NCI-H2196 treated with DMSO at 0.1 percent for 48 hours (cell line): Measurements from ENCODE around the gene AACS.
"Not testable (repeated sequence)": the region's sequence is repeated elsewhere in the genome, so short reads cannot be mapped to it uniquely, and the experiment has no call there.

Experiments used
- DNase-seq: peaks from one replicate; lab custom pipeline; 2025; ENCODE audit not compliant: unreplicated experiment; lab: John Stamatoyannopoulos, UW

The AACS gene

DNA sequence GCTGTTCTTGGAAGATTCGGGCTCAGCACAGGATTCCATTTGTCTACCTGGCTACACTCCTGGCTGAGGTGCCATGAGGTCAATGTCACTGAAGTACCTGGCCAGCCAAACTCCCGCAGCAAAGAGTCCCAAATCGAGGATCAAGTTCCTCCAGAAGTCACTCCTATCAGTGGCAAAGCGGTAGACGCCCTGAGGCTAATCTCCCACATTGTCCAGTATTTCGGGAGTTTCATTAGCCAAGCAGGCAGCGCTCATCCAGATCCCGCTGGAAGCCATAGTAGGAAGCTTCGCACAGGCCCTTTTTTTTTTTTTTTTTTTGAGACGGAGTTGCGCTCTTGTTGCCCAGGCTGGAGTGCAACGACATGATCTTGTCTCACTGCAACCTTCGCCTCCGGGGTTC is 8.9 kb upstream of the AACS start:
- DNase-seq = no peak

DNA sequence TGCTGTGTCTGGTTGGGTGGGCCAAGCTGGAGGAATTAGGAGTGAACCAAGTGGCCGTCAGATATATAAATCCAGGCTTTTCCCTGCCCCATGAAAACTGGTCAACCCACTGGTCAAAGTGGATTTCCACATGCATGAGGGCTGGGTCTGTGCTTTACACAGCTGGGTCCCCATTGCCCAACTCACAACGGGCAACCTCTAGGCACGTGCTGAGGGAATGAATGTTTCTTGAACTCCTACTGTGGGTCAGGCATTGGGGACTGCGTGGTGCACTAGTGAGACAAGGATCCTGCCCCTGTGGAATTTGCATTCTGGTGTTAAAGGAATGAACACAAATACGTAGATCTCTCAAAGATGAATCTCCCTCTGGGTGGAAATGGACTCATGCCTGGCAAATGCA is 7.5 kb upstream of the AACS start:
- no peak for DNase-seq

DNA sequence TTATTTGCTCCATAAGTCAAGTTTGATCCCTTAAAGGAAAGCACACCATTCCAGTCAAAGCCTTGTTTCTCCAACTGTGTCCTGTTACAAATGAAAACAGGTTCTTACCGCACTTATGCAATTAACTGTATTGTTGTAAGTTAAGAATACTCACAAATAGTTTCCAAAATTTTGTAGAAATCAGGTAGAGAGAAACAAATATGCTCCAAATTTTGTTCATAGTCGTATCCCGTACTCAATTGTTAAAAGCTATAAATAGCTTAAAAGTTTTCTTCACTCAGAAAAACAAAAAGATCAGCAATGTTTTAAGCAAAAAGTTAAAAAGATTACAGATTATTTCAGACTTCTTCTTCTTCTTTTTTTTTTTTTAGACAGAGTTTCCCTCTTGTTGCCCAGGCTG is 4.0 kb upstream of the AACS start:
- DNase-seq = no peak

DNA sequence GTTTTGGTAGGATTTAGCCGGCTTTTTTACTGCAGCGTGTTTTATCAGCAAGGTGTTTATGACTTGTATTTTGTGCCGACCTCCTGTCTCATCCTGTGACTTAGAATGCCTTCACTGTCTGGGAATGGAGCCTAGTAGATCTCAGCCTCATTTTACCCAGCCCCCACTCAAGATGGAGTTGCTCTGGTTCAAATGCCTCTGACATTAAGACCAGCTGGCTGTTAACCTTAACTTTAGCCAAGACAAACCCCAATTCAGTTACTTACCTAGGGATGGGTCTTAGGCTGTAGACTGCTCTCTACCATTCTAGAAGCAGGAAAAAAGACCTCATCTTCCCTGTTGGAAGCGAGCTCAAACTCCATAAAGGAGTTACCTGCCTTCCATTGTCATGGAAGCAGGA is 1.7 kb upstream of the AACS start:
- DNase-seq = not testable (repeated sequence)

DNA sequence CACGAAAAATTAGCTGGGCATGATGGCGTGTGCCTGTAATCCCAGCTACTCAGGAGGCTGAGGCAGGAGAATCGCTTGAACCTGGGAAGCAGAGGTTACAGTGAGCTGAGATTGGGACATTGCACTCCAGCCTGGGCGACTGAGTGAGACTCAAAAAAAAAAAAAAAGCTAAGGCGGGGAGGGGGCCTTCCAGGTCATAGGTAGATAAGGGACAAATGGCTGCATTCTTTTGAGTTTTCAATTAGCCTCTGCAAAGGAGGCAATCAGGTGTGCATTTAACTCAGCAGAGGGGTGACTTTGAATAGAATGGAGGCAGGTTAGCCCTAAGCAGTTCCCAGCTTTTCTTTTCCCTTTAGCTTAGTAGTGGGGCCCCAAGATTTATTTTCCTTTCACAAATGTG is 743 bp upstream of the AACS start:
- no peak for DNase-seq

DNA sequence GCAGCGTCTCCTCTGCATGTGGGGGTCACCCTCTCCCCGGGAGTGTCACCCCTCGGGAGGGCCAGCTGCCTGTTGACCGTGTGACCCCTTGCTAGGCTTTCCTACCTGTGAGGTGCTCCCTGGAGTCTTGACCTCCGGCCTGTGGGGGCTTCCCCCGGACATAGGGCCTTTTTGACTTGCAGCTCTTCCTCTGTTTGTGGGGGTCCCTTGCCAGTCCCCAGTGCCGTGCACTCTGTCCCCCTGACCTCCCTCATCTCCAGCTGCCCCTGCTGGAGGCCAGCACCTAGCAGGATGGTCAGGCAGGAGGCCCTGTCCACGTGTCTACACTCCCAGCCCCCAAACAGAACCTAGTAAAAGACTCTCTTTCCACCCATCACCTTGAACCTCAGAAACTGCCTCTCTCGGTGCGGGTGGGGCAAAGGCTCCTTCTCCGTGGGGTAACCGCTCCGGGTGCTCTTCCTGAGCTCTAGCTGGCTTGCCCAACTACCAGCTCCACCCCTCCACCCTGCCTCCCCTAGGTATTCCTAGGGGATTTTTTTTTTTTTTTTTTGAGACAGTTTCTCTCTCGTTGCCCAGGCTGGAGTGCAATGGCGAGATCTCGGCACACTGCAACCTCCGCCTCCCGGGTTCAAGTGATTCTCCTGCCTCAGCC is 810 bp downstream of the AACS start:
- DNase-seq = no peak

DNA sequence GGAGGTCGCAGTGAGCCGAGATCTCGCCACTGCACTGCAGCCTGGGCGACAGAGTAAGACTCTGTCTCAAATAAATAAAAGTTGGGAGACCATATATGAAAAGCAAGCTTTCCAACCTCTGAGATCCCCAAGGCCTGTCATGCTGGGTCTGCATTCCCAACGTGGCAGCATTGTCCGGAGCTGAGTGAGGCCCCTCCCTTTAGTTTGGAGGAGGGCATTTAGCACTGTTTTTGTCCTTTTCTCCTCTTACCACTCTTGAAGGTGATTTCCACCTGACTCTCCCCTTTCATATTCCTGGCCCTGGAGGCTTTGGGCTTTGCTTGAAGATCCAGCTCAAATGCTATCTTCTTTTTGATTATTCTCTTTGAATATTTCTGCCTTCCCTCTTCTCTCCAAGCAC is 3.2 kb downstream of the AACS start:
- no peak for DNase-seq

DNA sequence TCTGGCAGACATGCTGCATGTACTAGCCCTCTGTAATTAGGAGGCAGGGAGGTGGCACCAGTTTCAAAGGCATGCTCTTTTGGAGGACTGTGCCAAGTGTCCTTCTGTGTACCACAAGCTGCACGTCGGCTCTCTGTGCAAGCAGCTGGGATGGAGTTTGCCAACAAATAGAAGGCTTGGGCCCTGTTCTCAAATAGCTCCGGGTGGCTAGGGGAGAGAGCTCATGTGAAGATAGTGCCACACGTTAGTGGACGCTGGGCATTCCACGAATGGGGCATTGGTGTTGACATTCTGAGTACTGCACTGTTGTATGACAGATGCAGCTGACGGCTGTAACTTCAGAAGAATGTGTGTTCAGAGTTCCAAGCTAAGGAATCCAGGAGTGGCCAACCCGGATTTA is 4.4 kb downstream of the AACS start:
- no peak for DNase-seq

DNA sequence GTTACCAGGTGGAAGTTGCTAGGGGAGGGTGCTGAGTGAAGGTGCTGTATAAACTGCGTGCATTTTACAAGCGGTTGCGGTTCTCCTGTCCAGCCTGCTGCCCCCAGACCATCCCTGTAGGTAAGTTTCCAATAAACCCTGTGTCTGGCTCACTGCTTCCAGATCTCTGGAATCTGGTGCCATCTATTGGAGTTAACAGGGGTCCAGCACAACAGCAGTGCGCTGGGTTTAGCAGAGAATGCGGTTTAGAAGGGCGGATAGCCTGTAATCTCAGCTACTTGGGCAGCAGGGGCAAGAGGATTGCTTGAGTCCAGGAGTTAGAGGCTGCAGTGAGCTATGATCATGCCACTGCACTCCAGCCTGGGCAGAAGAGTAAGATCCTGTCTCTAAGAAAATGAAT is 4.9 kb downstream of the AACS start:
- no peak for DNase-seq

DNA sequence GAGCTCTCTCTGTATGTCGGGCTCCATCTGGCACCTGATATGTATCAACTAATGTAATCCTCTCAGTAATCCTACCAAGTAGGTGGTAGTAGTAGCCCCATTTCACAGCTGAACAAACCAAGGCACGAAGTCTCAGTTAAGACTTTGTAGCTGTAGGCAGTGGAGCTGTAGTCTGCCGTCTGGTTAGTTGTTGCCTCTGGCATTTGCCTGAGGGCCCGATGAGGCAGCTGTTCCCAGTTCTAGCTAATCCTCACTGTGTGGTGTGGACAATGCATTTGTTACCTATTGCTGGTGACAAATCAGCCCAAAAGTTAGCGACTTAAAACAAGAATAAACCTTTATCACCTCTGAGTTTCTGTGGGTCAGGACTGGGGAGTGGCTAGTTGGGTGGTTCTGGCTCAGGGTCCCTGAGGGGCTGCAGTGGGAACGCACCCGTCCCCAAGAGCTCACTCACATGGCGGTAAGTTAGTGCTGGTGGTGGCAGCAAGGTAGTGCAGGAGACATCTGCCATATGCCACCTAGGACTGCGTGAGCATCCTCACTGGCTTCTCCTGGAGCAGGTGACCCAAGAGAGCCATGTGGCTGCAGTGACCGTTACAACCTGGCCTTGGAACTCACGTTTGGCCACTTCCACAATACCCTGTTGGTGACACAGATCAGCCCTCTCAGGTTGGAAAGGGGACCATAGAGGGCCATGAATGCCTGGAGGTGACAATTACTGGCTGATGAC is 5.6 kb downstream of the AACS start:
- no peak for DNase-seq

DNA sequence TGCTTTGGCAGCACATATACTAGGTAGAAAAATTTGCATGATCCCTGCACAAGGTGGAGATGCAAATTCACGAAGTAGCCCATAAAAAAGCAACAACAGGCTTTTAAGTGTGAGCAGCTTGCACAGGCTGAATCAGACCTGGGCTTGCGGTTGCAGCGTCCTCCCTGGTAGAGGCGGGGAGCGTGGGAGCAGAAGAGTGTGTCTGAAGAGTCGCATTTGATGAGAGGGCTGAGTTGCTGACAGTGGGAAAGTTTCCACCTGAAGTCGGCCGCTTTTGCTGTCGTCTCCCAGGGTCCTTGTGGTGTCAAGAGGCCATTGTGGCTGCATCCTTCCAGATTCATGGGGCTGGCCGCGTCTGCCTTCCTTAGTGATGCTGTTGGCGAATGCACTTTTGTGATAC is 6.2 kb downstream of the AACS start:
- DNase-seq = no peak

DNA sequence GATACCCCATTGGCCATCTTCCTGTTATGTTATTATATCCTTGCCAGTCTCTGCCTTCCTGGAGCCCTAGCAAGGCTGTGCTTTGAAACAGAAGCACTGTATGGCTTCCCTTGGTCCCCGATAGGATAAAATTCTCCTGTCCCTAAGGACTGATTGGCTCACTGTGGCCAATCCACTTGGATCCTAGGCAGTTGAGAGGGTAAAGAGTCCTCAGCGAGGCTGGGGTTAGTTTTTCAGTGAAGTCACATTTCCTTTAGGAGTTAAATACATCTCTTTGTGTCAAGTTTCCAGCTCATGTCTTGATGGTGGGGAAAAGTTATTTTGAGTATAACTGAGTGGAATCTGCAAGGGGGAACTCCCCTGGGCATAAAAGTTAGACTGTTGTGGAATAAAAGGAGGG is 7.3 kb downstream of the AACS start:
- DNase-seq = no peak

DNA sequence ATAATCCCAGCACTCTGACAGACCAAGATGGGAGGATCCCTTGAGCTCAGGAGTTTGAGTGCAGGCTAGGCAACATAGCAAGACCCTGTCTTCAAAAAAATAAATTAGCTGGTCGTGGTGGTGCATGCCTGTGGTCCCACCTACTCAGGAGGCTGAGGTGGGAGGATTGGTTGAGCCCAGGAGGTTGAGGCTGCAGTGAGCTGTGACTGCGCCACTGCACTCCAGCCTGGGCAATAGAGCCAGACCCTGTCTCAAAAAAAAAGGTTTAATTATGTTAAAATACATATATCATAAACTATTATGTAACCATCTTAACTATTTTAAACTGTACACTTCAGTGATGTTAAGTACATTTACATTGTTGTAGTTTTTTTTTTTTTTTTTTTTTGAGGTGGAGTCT is 9.1 kb downstream of the AACS start:
- not testable (repeated sequence) for DNase-seq

DNA sequence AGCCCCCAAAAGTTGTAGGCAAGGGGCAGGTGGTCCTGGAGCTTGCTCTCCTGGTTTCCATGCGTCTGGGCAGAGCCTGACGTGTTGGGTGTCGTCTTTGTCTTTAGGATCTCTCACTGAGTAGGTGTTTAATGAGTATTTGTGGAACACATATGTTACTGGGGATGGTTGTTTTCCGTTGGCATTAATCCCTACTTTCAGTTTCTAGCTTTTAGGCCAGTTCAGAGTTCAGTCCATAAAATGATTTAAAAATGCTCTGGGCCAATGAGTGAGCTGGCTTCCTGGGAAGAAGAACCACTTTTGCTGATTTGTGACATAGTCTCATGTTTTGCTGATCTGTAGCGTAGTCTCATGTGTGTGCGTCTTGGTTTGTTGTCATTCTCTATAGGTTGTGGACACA is 10.9 kb downstream of the AACS start:
- DNase-seq = no peak

DNA sequence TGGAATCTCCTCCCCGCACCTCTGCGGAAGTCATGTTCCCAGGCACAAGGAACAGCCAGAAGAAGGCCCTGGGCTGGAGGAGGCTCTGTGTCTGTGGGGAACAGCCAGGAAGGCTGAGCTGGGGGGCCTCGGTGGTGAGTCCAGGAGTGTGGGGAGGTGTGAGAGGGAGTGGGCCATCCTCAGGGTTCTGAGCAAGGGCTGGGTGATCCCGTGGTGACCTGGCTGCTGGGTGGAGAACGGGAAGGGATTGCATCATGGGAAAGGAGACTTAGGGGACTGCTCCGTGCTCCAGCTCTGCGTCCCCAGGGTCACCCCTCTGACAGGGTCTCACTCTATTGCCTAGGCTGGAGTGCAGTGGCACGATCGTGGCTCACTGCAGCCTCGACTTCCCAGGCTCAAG is 13.8 kb downstream of the AACS start:
- DNase-seq = no peak

DNA sequence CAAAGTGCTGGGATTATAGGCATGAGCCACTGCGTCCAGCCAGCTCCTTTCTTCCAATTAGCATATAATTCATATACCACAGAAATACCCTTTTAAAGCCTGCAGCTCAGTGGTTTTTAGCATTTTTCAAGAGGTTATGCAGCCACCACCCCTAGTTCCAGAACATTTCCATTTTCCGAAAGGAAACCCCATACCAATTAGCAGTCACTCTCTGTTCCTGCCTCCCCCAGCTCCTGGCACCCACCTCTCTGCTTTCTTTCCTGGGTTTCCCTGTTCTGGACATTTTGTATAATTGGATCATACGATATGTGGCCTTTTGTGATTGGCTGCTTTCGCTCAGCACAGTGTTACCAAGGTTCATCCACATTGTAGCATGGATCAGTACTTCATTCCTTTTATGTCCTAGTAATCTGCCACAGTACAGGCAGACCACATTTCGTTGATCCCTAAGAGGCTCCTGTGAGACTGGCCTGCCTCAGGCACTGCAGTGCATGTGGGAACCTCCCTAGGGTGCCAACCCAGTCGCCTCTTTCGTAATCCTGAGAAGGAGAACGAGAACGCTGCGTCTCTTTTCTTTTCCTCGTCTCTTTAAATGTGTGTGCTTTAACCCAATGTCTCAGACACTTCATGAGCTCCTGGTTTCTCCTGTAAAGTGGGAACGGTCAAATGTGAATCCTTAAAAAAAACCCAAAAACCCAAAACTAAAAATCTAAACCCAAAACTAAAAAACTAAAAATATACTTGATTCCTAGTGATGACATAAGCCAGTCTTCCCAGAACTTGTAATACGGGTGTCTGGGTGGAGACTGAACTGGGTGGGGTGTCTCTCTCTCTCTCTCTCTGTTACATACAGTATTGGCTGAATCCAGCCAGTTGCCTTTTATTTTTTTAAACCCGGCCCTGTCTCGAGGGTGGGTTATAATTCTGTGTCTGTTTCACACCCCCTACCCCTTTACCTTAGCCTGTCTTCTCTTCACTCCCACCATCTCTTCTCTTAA is 14.7 kb downstream of the AACS start:
- no peak for DNase-seq

DNA sequence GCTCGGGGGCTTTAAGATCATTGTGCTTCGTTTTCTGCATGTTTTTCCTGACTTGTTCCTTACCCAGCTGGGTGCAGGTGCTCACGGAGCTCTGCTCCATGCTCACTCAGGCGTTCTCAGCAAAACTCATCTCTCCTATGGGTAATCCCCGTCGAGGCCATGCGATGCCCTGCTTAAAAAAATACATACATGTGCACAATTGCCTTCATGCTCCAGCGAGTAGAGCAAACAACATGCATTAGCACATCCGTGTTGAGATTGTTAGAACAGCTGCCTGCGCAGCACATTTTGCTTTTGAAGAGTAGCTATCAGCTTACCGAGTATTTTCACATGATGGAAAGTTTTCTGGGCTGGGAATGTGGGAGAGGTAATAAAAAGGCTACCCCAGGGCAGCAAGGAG is 16.2 kb downstream of the AACS start:
- peak; percentile 95 for DNase-seq

DNA sequence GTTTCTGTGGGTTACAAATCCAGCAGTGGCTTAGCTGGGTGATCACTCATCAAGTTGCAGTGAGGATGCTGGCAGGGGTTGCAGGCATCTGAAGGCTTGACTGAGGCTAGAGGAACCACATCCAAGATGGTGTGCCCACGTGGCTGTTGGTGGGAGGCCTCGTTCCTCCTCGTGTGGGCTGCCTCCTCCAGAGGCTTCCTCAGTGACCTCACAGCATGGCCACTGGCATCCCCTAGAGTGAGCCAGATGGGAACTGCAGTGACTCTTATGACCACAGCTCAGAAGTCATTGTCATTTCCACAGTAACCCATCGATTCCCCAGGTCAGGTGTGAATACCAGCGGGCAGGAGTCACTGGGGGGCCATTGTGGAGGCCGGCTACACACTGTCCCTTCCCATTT is 17.8 kb downstream of the AACS start:
- DNase-seq = no peak

DNA sequence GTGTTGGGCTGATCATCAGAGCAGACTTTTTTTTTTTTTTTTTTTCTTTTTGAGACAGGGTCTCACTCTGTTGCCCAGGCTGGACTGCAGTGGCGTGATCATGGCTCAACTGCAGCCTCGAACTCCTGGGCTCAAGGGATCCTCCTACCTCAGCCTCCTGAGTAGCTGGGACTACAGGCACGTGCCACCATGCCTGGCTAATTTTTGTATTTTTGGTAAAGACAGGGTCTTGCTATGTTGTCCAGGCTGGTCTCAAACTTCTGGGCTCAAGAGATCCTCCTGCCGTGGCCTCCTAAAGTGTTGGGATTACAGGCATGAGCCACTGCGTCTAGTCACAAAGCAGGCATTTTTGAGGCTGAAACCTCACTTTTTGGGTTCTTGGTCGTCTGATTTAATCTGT is 23.0 kb downstream of the AACS start:
- not testable (repeated sequence) for DNase-seq

DNA sequence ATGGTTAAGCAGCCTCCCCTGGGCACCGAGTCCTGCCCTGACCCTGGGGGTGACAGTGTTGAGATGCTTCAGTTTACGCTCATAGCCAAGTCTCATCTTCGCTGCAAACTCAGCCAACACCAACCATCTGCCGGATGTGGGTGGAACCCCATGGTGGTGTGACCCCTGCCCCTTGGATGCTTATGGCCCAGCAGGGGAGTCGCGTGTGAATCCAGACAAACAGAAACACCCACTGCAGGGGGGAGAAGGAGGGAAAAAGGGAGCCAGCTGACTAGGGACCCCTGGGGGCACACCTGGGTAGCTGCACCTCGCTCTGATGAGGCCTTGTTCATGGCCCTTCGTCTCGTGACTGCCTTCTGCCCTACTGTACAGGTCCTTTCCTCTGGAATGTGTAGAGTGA is 23.8 kb downstream of the AACS start:
- no peak for DNase-seq

DNA sequence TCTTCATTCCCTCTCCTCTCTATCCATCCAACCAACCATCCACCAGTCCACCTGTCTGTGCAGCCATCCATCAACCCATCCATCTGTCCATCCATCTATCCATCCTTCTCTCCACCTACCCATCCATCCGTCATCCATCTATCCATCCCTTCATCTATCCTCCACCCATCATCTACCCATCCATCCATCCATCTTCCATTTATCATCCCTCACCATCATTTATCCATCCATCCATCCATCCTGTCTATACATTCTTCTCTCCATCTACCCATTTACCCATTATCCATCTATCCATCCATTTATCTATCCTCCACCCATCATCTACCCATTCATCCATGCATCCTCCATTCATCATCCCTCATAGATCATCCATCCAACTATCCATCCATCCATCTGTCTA is 24.4 kb downstream of the AACS start:
- no peak for DNase-seq

DNA sequence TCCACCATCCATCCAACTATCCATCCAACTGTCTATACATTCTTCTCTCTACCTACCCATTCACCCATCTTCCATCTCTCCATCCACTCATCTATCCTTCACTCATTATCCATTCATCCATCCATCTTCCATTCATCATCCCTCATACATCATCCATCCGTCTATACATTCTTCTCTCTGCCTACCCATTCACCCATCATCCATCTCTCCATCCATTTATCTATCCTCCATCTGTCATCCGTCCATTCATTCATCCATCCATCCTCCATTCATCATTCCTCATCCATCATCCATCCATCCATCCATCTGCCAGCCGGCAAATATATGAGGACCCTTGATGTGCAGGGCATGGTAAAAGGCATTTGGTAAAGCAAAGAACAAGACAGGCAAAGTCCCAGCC is 25.2 kb downstream of the AACS start:
- no peak for DNase-seq
